Endothelial cell (in vitro differentiated cells): ENCODE results near the gene AHI1. TPM values are rescaled to one million over a fixed set of nuclear protein-coding genes. Genes with fewer than 3 reads are reported as not detected.

ENCODE experiments used
- DNase-seq: peaks from one replicate; pipeline ENCODE4 v3.0.0; 2021; ENCODE audit warnings: low spot score
- H3K27ac Mint-ChIP-seq: one replicate; pipeline ENCODE4 v1.8.0; 2021; ENCODE audit warnings: mixed read lengths, inconsistent platforms; ENCODE audit not compliant: unreplicated experiment
- H3K27me3 Mint-ChIP-seq: one replicate; pipeline ENCODE4 v1.8.0; 2021; ENCODE audit warnings: mild to moderate bottlenecking, moderate library complexity, mixed read lengths, inconsistent platforms; ENCODE audit not compliant: unreplicated experiment
- H3K36me3 Mint-ChIP-seq: one replicate; pipeline ENCODE4 v1.8.0; 2021; ENCODE audit warnings: mild to moderate bottlenecking, low read depth, mixed read lengths, inconsistent platforms; ENCODE audit not compliant: unreplicated experiment
- H3K4me1 Mint-ChIP-seq: one replicate; pipeline ENCODE4 v1.8.0; 2021; ENCODE audit warnings: mild to moderate bottlenecking, mixed read lengths, inconsistent platforms; ENCODE audit not compliant: unreplicated experiment
- H3K4me3 Mint-ChIP-seq: one replicate; pipeline ENCODE4 v1.8.0; 2021; ENCODE audit warnings: mild to moderate bottlenecking, mixed read lengths, inconsistent platforms; ENCODE audit not compliant: unreplicated experiment
- H3K9me3 Mint-ChIP-seq: one replicate; pipeline ENCODE4 v1.8.0; 2021; ENCODE audit warnings: mixed read lengths, inconsistent platforms; ENCODE audit not compliant: unreplicated experiment
- CTCF ChIP-seq: fragments of 200-600 bp; sonication (generic); IDR thresholded peaks from one replicate; pipeline ENCODE4 v1.5.0; 2021; ENCODE audit warnings: antibody characterized with exemption; ENCODE audit not compliant: unreplicated experiment
- total RNA-seq: library from RNA; stranded (reverse); fragmentation: NEBNext Ultra II Directional; extraction: Animal tissue kit (Norgen Biotek cat#: 25700); gene quantifications from one replicate; pipeline ENCODE4 v1.2.1, GENCODE V29; 2021; ENCODE audit not compliant: unreplicated experiment

Gene AHI1
- total RNA-seq, 1 donor from 2014 or later, result 12.6 TPM

DNA sequence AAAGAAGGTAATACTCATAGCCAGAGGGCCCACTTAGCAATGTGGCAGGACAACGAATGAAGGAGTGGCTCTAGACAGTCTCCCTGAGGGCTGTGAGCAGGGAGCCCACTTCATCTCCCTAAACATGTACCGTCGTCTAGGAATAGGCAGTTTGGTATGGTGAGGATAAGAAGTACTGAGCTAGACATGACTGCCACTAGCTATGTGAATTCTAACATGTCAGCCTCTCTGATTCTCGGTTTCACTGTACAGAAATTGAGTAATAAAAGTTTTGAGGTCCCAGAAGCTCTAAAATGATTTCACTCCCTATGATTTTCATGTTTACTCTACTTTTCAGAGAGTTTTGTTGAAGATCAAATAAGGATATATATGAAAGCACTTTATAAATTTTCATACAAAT lies 107.1 kb downstream of the AHI1 start:
- no peak overlapping the region for H3K27ac Mint-ChIP-seq
- peaks cover 2% of the 10 kb centered on the region for H3K27me3 Mint-ChIP-seq
- no peaks in the 10 kb centered on the region for H3K4me1 Mint-ChIP-seq
- DNase-seq, result no peak
- H3K36me3 Mint-ChIP-seq, result no peaks in the 10 kb centered on the region
- no peak overlapping the region for H3K4me3 Mint-ChIP-seq
- no peaks in the 10 kb centered on the region for H3K9me3 Mint-ChIP-seq
- TF ChIP-seq CTCF, result no peak

GRCh38 chr6:135385299-135385698 lies 112.2 kb downstream of the AHI1 start:
- TF ChIP-seq CTCF, result no peak
- DNase-seq, result no peak
- H3K4me1 Mint-ChIP-seq, result no peaks in the 10 kb centered on the region
- no peaks in the 10 kb centered on the region for H3K36me3 Mint-ChIP-seq
- no peaks in the 10 kb centered on the region for H3K27me3 Mint-ChIP-seq
- no peak overlapping the region for H3K4me3 Mint-ChIP-seq
- H3K9me3 Mint-ChIP-seq, result no peaks in the 10 kb centered on the region
- no peak overlapping the region for H3K27ac Mint-ChIP-seq

DNA sequence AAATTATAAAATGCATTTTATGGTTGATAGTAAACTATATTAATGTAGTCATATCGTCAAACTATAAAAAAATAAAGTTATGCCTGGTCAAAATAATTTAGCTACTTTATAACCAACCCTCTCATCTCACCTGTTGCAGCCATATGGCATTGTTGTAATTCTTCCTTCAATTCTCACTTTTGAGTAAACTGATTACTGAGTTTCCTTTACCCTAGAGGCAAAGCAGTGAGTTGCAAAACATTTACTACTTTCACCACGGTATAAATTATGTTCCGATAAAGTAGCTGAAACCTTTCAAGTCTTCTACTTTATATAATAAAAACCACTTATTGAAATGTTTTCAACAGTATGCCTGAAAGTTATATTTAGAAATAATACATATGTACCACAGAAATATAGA lies 113.8 kb downstream of the AHI1 start:
- TF ChIP-seq CTCF, result peak; percentile 48
- no peak for DNase-seq
- no peaks in the 10 kb centered on the region for H3K36me3 Mint-ChIP-seq
- H3K27ac Mint-ChIP-seq, result no peak overlapping the region
- peaks cover 9% of the 10 kb centered on the region for H3K4me1 Mint-ChIP-seq
- no peaks in the 10 kb centered on the region for H3K27me3 Mint-ChIP-seq
- H3K4me3 Mint-ChIP-seq, result no peak overlapping the region
- H3K9me3 Mint-ChIP-seq, result no peaks in the 10 kb centered on the region

DNA sequence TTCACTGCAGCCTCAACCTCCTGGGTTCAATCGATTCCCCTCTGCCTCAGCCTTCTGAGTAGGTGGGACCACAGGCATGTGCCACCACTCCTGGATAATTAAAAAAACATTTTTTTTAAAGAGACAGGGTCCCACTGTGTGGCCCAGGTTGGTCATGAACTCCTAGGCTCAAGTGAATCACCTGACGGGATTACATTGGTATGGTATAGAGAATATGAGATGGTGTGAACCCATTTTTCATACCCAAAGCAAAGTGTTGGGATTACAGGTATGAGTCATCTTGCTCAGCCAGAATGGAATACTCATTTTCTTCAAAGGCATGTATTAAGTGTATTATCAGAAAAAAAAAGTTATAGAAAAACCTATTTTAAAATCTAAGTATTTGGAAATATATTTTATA lies 114.2 kb downstream of the AHI1 start:
- no peak for TF ChIP-seq CTCF
- H3K27me3 Mint-ChIP-seq, result no peaks in the 10 kb centered on the region
- no peak overlapping the region for H3K4me3 Mint-ChIP-seq
- H3K9me3 Mint-ChIP-seq, result no peaks in the 10 kb centered on the region
- DNase-seq, result no peak
- no peak overlapping the region for H3K27ac Mint-ChIP-seq
- peaks cover 9% of the 10 kb centered on the region for H3K4me1 Mint-ChIP-seq
- H3K36me3 Mint-ChIP-seq, result no peaks in the 10 kb centered on the region

- TF ChIP-seq CTCF, result no peak
- Mint-ChIP-seq H3K27ac (no peak overlapping the region), H3K27me3 (no peaks in the 10 kb centered on the region), H3K9me3 (no peaks in the 10 kb centered on the region), H3K36me3 (no peaks in the 10 kb centered on the region), H3K4me3 (no peak overlapping the region), H3K4me1 (peaks cover 9% of the 10 kb centered on the region)
- DNase-seq, result no peak
Observed at GRCh38 chr6:135382182-135382628, 115.3 kb downstream of the AHI1 start.
